MM.1S (cell line): ENCODE results near the gene CCN5.
A peak's percentile ranks its signal among the peaks of the same experiment; 100 is the strongest.
"Not testable (repeated sequence)": the region's sequence is repeated elsewhere in the genome, so short reads cannot be mapped to it uniquely, and the experiment has no call there.

ENCODE experiments used
- DNase-seq: peaks from one replicate; pipeline ENCODE4 v3.0.0-alpha.2; 2015
- H2AFZ ChIP-seq: fragments of 300-600 bp; sonication (generic); 2 replicates; pipeline ENCODE4 v1.6.0; 2016; ENCODE audit warnings: antibody characterized with exemption, low read length
- H3F3A ChIP-seq: fragments of 300-600 bp; sonication (generic); 2 replicates; pipeline ENCODE4 v1.6.1; 2016; ENCODE audit warnings: mild to moderate bottlenecking, antibody characterized with exemption, low read length, moderate library complexity, mixed read lengths; ENCODE audit not compliant: insufficient read depth
- H3K27ac ChIP-seq: fragments of 300-600 bp; sonication (generic); 2 replicates; pipeline ENCODE4 v1.5.1; 2016; ENCODE audit warnings: mild to moderate bottlenecking, low read length
- H3K27me3 ChIP-seq: fragments of 300-600 bp; sonication (generic); replicated peaks from 2 replicates; pipeline ENCODE4 v1.6.0; 2016; ENCODE audit warnings: low read length; ENCODE audit not compliant: insufficient read depth
- H3K36me3 ChIP-seq: fragments of 300-600 bp; sonication (generic); replicated peaks from 2 replicates; pipeline ENCODE4 v1.6.1; 2016; ENCODE audit warnings: mild to moderate bottlenecking, low read length, mixed read lengths; ENCODE audit not compliant: insufficient read depth
- H3K4me1 ChIP-seq: fragments of 300-600 bp; sonication (generic); 2 replicates; pipeline ENCODE4 v1.6.1; 2016; ENCODE audit warnings: low read length, mixed read lengths
- H3K4me2 ChIP-seq: fragments of 300-600 bp; sonication (generic); 2 replicates; pipeline ENCODE4 v1.6.0; 2016; ENCODE audit warnings: low read depth, low read length
- H3K4me3 ChIP-seq: fragments of 300-600 bp; sonication (generic); 2 replicates; pipeline ENCODE4 v1.5.1; 2016; ENCODE audit warnings: low read length, mixed read lengths
- H3K79me2 ChIP-seq: fragments of 300-600 bp; sonication (generic); 2 replicates; pipeline ENCODE4 v1.6.1; 2016; ENCODE audit warnings: mixed run types, low read length, mixed read lengths
- H3K9ac ChIP-seq: fragments of 300-600 bp; sonication (generic); 2 replicates; pipeline ENCODE4 v1.6.1; 2016; ENCODE audit warnings: low read length, mixed read lengths
- H3K9me2 ChIP-seq: fragments of 300-600 bp; sonication (generic); replicated peaks from 2 replicates; pipeline ENCODE4 v1.6.1; 2016; ENCODE audit warnings: mild to moderate bottlenecking, low read length, mixed read lengths; ENCODE audit not compliant: insufficient read depth
- H3K9me3 ChIP-seq: fragments of 300-600 bp; sonication (generic); replicated peaks from 2 replicates; pipeline ENCODE4 v1.6.1; 2016; ENCODE audit warnings: mild to moderate bottlenecking, low read length, mixed read lengths; ENCODE audit not compliant: insufficient read depth
- H4K20me1 ChIP-seq: fragments of 300-600 bp; sonication (generic); 2 replicates; pipeline ENCODE4 v1.6.1; 2016; ENCODE audit warnings: mild to moderate bottlenecking, low read length, moderate library complexity, mixed read lengths; ENCODE audit not compliant: insufficient read depth
- CTCF ChIP-seq: fragments of 300-600 bp; sonication (generic); IDR thresholded peaks from 2 replicates; pipeline ENCODE4 v1.5.1; 2016; ENCODE audit warnings: antibody characterized with exemption, low read length, mixed read lengths
- EZH2 ChIP-seq: fragments of 300-600 bp; sonication (generic); optimal IDR thresholded peaks from 2 replicates; pipeline ENCODE3; 2017; ENCODE audit warnings: low read depth, mild to moderate bottlenecking, antibody characterized with exemption, low read length, mixed read lengths
- EZH2phosphoT487 ChIP-seq: fragments of 300-600 bp; sonication (generic); IDR thresholded peaks from 2 replicates; pipeline ENCODE4 v1.6.1; 2018; ENCODE audit warnings: antibody characterized with exemption, low read length

The CCN5 gene

GRCh38 chr20:44696315-44696714 lies 18.9 kb upstream of the CCN5 start:
- DNase-seq: no peak
- no peak for TF ChIP-seq EZH2
- TF ChIP-seq CTCF: peak; percentile 35
- TF ChIP-seq EZH2phosphoT487: no peak
- H3K27ac ChIP-seq: no peak overlapping the region

GRCh38 chr20:44697041-44697440 lies 18.1 kb upstream of the CCN5 start:
- H3K27ac ChIP-seq, H3K9me2 ChIP-seq, H3K79me2 ChIP-seq, DNase-seq, H3K4me2 ChIP-seq, H2AFZ ChIP-seq, H4K20me1 ChIP-seq, H3K36me3 ChIP-seq, H3K9ac ChIP-seq, H3K9me3 ChIP-seq, H3F3A ChIP-seq, H3K4me1 ChIP-seq, H3K4me3 ChIP-seq: not testable (repeated sequence)
- H3K27me3 ChIP-seq: peaks cover 93% of the 10 kb centered on the region

More at GRCh38 chr20:44696315-44696714, 18.9 kb upstream of the CCN5 start:
- Histone ChIP-seq H3K9me2 (no peaks in the 10 kb centered on the region), H3K4me2 (no peak overlapping the region), H3K9me3 (no peaks in the 10 kb centered on the region), H2AFZ (no peak overlapping the region), H3K79me2 (no peaks in the 10 kb centered on the region), H3K4me3 (no peak overlapping the region), H3K4me1 (peaks cover 5% of the 10 kb centered on the region; the same call in 1 of the 2 replicates), H3K27me3 (peaks cover 94% of the 10 kb centered on the region), H3K9ac (no peak overlapping the region), H4K20me1 (no peaks in the 10 kb centered on the region), H3F3A (peaks cover 9% of the 10 kb centered on the region), H3K36me3 (no peaks in the 10 kb centered on the region)

- Histone ChIP-seq H3K79me2 (no peaks in the 10 kb centered on the region), H3K9me2 (no peaks in the 10 kb centered on the region), H3K9me3 (no peaks in the 10 kb centered on the region), H3K4me3 (no peak overlapping the region), H3K4me2 (no peak overlapping the region), H2AFZ (no peak overlapping the region), H3K27ac (no peak overlapping the region), H3K27me3 (peaks cover 93% of the 10 kb centered on the region), H3K36me3 (no peaks in the 10 kb centered on the region), H3F3A (peaks cover 9% of the 10 kb centered on the region), H3K9ac (no peak overlapping the region), H3K4me1 (peaks cover 5% of the 10 kb centered on the region; the same call in 1 of the 2 replicates), H4K20me1 (no peaks in the 10 kb centered on the region)
- no peak for TF ChIP-seq EZH2phosphoT487
- no peak for TF ChIP-seq EZH2
- TF ChIP-seq CTCF: no peak
- no peak for DNase-seq
Observed at GRCh38 chr20:44698351-44698750, 16.8 kb upstream of the CCN5 start.

- H3K79me2 ChIP-seq: no peaks in the 10 kb centered on the region
- H2AFZ ChIP-seq: no peak overlapping the region
Observed at GRCh38 chr20:44700306-44700705, 14.9 kb upstream of the CCN5 start.

More at GRCh38 chr20:44700306-44700705, 14.9 kb upstream of the CCN5 start:
- Histone ChIP-seq H3K36me3 (no peaks in the 10 kb centered on the region), H3K27ac (no peak overlapping the region), H3K27me3 (peaks cover 93% of the 10 kb centered on the region), H4K20me1 (no peaks in the 10 kb centered on the region), H3K4me3 (no peak overlapping the region), H3K9me2 (no peaks in the 10 kb centered on the region), H3F3A (peaks cover 9% of the 10 kb centered on the region), H3K4me2 (no peak overlapping the region), H3K4me1 (peaks cover 5% of the 10 kb centered on the region; the same call in 1 of the 2 replicates), H3K9ac (no peak overlapping the region), H3K9me3 (no peaks in the 10 kb centered on the region)
- no peak for DNase-seq
- TF ChIP-seq EZH2: no peak
- TF ChIP-seq EZH2phosphoT487: no peak
- no peak for TF ChIP-seq CTCF
